SW 1271 (cell line): Measurements from ENCODE around the gene RAB34.
"Not testable (repeated sequence)": the region's sequence is repeated elsewhere in the genome, so short reads cannot be mapped to it uniquely, and the experiment has no call there.

Source experiments
- DNase-seq, 2 experiments: peaks; one replicate each; lab custom pipeline; 2025; lab: John Stamatoyannopoulos, UW

RAB34 gene

GRCh38 chr17:28746611-28747050 lies 29.0 kb upstream of the RAB34 start:
- DNase-seq = no peak

DNA sequence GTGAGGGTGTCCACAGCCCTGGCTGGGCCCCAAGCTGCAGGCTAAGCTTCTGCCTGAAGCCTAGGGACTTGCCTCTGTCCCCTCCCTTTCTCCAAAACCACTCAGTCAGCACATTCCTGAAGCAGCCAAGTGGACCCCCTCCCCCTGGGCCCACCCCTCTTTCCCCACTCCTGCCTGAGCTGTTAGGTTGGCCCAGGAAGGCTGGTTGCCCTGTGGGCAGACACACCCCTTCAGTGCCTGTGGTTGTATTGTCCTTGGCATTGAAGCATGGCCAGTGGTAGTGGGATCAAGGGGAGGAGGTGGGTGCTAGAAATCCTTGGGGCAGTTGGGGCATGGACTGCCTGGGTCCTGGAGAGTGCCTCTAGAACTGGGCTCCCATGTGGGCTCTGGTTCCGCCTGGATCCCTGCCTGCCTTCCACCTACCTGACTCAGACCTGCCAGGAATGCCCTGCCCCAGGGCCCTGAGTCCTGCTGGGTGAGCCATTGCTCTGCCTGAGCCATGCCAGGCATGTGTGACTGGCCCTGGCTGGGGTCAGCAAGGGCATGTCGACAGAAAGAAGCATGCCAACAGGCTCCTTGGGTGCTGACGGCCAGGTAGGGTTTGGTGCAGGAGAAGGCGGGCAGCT lies 28.2 kb upstream of the RAB34 start:
- no peak for DNase-seq

GRCh38 chr17:28744972-28745785 lies 27.5 kb upstream of the RAB34 start:
- DNase-seq = no peak

- peak in 1 of 2 experiments; percentile 55 for DNase-seq
Observed at GRCh38 chr17:28744104-28744971, 26.7 kb upstream of the RAB34 start.

GRCh38 chr17:28743243-28744103 lies 25.8 kb upstream of the RAB34 start, which contains the start of gene TRAF4:
TRAF4 (plus strand) TSS chr17:28744011; CDS start chr17:28744113, 102 bp downstream.
- peak; percentile 77 to 86 for DNase-seq

GRCh38 chr17:28741358-28742349 lies 24.0 kb upstream of the RAB34 start:
- no peak for DNase-seq

DNA sequence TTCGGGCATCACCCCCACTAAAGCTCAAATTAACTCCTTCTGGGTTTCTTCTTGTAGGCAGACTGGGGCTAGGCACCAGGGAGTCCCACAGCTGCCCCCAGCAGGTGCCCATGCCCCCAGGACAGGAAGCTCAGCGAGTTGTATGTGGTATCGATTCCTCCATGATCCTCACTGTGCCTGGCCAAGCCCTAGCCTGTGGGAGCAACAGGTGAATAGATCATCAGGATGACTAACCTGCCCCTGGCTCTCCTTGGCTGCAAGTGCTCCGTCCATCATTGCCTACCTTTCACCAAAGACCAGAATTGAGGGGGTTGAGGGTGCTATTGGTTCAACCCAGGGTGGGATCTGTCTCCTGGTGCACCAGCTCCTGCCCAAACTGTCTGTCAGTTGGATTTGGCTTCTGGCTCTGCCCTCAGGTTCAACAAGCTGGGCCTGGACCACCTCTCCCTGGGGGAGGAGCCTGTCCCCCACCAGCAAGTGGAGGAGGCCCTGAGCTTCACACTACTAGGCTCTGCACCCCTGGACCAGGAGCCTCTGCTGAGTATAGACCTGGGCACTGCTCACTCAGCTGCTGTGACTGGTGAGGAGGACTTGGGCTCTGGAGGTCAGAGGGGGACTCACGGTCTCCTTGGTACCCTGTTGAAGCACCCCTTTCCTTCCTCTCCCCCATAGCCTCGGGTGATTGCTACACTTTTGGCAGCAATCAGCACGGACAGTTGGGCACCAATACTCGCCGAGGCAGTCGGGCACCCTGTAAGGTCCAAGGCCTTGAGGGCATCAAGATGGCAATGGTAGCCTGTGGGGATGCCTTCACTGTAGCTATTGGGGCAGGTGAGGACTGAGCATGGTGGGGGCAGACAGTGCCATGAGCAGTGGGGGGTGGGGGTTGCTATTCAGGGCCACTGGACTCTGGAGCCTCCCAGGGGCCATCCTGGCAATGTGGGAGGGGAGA lies 23.0 kb upstream of the RAB34 start:
- DNase-seq = no peak

DNA sequence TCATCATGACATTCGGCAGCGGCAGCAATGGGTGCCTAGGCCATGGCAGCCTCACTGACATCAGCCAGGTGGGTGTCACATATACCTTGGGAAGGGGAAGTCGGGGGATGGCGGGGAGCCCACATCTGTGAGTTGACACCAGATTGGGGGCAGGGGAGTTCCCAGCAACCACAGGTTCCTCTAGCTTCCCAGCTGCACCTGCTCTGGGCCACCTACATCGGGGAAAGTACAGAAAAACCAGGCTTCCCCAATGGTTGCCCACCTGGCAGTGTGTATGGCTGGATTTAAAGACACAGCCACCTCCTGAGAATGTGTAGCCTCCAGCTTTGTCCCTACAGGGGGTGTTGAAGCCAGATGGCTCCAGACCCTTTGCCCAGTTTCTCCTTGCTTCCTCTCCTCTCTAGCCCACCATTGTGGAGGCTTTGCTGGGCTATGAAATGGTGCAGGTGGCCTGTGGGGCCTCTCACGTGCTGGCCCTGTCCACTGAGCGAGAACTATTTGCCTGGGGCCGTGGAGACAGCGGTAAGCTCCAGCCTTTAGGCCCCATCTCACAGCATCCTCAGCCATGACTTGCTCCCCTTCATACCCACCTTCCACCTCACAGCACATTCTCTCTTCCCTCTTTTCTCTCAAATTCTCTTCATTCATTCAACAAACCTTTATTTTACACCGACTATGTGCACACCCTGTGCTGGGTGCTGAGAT lies 21.2 kb upstream of the RAB34 start:
- DNase-seq = no peak

DNA sequence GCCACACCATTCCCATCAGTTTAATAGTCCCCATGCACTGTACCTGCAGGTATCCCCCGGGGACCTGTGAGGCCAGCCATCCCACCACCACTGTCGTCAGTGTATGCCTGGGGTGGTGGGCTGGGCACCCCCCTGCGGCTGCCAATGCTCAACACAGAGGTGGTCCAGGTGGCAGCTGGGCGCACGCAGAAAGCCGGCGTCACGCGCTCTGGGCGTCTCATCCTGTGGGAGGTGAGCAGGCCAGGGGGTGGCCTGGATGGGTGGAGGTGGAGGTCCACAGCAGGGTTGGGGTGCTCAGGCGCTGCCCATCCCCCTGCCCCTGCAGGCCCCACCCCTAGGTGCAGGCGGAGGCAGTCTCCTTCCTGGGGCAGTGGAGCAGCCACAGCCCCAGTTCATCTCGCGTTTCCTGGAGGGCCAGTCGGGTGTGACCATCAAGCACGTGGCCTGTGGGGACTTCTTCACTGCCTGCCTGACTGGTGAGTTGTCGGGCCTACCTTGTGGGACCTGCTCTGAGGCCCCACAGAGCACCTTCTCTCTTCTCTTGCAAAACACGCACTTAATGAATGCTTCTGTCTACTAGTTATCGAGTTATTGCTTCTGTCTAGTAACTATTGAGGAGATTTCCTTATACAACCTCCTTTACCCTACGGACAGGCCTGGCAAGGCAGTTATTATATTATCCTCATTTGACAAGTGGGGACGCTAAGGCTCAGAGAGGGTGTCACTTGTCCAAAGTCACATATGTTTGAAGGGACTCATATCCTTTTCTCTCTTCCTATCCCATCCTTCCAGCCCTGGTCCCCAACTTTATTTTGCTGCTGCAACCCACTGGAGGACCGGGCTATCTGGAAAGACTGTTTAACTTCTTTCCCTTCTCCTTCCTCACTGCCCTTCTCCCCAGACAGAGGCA lies 20.4 kb upstream of the RAB34 start:
- DNase-seq = no peak

DNA sequence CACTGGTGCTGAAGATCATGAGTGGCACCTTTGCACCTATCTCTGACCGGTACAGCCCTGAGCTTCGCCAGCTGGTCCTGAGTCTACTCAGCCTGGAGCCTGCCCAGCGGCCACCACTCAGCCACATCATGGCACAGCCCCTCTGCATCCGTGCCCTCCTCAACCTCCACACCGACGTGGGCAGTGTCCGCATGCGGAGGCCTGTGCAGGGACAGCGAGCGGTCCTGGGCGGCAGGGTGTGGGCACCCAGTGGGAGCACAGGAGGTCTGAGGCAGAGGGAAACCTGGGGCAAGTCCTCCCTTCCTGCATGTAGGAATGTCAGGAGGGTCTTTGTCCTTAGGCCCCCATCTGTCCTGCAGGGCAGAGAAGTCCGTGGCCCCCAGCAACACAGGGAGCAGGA lies 19.6 kb upstream of the RAB34 start:
- DNase-seq = no peak

GRCh38 chr17:28735913-28736769 lies 18.5 kb upstream of the RAB34 start:
- not testable (repeated sequence) for DNase-seq

- DNase-seq = no peak
Observed at GRCh38 chr17:28735242-28735722, 17.6 kb upstream of the RAB34 start.

- no peak for DNase-seq
Observed at GRCh38 chr17:28734712-28735241, 17.1 kb upstream of the RAB34 start.

DNA sequence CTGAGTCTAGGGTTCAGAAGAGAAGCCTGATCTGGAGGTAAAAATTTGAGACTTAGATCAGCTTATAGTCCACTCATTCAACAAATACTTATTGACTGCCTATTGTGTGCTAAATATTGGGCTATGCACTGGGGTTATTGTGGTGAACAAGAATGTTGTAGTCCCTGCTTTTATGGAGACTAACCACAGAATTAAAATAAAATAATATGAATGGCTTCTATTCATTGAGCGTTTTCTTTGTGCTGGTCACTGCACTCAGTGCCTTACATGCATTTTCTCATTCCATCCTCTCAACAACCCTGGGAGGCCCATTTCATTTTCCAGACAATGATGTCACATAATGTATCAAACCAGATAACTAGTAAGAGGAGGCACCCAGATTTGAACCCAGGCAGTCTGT lies 15.7 kb upstream of the RAB34 start:
- DNase-seq = no peak

GRCh38 chr17:28729950-28730330 lies 12.3 kb upstream of the RAB34 start:
- no peak for DNase-seq
